ENCODE data around the gene ALDH3B2.

DNA sequence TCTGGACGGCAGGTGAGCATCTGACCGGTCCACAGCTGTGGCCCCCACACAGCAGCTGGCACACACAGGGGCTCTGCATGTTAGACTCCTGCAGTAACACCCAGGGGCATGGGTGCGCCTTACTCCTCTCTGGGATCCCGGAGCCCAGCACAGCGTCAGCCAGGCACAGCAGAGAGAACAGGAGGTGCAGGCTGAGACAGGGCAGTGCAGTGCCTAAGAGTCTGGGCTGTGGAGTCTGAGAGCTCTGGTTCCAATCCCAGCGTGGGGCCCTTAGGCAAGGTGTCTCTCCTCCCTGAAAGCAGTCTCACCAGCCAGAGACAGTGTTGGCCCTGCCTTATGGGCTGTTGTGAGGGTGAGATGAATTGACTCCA, 47.0 kb downstream of the ALDH3B2 start:
- TF ChIP-seq, protein P1, sequence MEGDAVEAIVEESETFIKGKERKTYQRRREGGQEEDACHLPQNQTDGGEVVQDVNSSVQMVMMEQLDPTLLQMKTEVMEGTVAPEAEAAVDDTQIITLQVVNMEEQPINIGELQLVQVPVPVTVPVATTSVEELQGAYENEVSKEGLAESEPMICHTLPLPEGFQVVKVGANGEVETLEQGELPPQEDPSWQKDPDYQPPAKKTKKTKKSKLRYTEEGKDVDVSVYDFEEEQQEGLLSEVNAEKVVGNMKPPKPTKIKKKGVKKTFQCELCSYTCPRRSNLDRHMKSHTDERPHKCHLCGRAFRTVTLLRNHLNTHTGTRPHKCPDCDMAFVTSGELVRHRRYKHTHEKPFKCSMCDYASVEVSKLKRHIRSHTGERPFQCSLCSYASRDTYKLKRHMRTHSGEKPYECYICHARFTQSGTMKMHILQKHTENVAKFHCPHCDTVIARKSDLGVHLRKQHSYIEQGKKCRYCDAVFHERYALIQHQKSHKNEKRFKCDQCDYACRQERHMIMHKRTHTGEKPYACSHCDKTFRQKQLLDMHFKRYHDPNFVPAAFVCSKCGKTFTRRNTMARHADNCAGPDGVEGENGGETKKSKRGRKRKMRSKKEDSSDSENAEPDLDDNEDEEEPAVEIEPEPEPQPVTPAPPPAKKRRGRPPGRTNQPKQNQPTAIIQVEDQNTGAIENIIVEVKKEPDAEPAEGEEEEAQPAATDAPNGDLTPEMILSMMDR (tag by site-specific recombination; IDR thresholded peaks at IDR 0.05): no peak
- TF ChIP-seq TCF7L2 (IDR thresholded peaks at IDR 0.05; ENCODE audit: borderline replicate concordance, low read depth, low read length): no peak
- TF ChIP-seq, protein P2, sequence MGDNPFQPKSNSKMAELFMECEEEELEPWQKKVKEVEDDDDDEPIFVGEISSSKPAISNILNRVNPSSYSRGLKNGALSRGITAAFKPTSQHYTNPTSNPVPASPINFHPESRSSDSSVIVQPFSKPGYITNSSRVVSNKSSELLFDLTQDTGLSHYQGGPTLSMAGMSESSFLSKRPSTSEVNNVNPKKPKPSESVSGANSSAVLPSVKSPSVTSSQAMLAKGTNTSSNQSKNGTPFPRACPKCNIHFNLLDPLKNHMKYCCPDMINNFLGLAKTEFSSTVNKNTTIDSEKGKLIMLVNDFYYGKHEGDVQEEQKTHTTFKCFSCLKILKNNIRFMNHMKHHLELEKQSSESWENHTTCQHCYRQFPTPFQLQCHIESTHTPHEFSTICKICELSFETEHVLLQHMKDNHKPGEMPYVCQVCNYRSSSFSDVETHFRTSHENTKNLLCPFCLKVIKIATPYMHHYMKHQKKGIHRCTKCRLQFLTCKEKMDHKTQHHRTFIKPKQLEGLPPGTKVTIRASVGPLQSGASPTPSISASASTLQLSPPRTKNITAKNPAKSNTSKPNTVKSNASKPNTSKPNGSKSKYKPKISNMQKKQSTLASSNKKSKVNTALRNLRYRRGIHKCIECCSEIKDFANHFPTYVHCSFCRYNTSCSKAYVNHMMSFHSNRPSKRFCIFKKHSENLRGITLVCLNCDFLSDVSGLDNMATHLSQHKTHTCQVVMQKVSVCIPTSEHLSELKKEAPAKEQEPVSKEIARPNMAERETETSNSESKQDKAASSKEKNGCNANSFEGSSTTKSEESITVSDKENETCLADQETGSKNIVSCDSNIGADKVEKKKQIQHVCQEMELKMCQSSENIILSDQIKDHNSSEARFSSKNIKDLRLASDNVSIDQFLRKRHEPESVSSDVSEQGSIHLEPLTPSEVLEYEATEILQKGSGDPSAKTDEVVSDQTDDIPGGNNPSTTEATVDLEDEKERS (tag by site-specific recombination; IDR thresholded peaks at IDR 0.05): no peak
- TF ChIP-seq ZNF2 (tag by site-specific recombination; IDR thresholded peaks at IDR 0.05): no peak
- TF ChIP-seq ZNF548 (tag by site-specific recombination; IDR thresholded peaks at IDR 0.05): no peak
- no peak for TF ChIP-seq KLF9 (tag by site-specific recombination; IDR thresholded peaks at IDR 0.05; ENCODE audit: low read depth)
- no peak for TF ChIP-seq ZNF747 (tag by site-specific recombination; IDR thresholded peaks at IDR 0.05)
- no peak for TF ChIP-seq ZNF175 (tag by site-specific recombination; IDR thresholded peaks at IDR 0.05)
